ENCODE results near the gene MIPOL1. TPM values are rescaled to one million over a fixed set of nuclear protein-coding genes. Genes with fewer than 3 reads are reported as not detected.

Gene MIPOL1
- total and polyA plus RNA-seq, 2 of the 4 experiments (the other 2 are of a cell fraction), result 2.7 to 5.9 TPM

- no peak overlapping the region for H3K4me3 ChIP-seq (ENCODE audit: insufficient read depth, low read depth, low read length)
- no peak overlapping the region for H2BK5ac ChIP-seq (ENCODE audit: low read depth, low read length, poor library complexity, severe bottlenecking)
- intact Hi-C loops (cut with micrococcal nuclease) (no loop called here), dilution Hi-C loops (cut with HindIII; ENCODE audit: low sequenced_read_pairs, unreplicated experiment) (no loop called here), in situ Hi-C loops (cut with MboI; ENCODE audit: low sequenced_read_pairs) (no loop called here)
- no peak overlapping the region for H3K18ac ChIP-seq (ENCODE audit: low read depth, low read length)
- no peak overlapping the region for H4K8ac ChIP-seq (ENCODE audit: low read depth in 2 of 2, low read length in 2 of 2)
- no peaks in the 10 kb centered on the region for H3K9me3 ChIP-seq (ENCODE audit: control insufficient read depth, insufficient read depth, low read length)
- no TSS peak for BruUV-seq (replicated peaks)
- H3K36me3 ChIP-seq (ENCODE audit: control insufficient read depth, insufficient read depth, low read length), result no peaks in the 10 kb centered on the region
- TF ChIP-seq FOS (IDR thresholded peaks at IDR 0.05; ENCODE audit: low read depth, low read length) (no peak), CEBPB (IDR thresholded peaks at IDR 0.05; ENCODE audit: low read depth, low read length) (no peak), RFX5 (IDR thresholded peaks at IDR 0.05; ENCODE audit: low read depth, low read length) (no peak), MXI1 (IDR thresholded peaks at IDR 0.05; ENCODE audit: borderline replicate concordance, low read depth, low read length) (no peak), POLR2A (IDR thresholded peaks at IDR 0.05; ENCODE audit: low read depth, low read length) (no peak), CTCF (conservative IDR thresholded peaks at IDR 0.05; ENCODE audit: low read depth, low read length) (no peak), RCOR1 (IDR thresholded peaks at IDR 0.05; ENCODE audit: insufficient replicate concordance, low read length) (no peak), SMC3 (IDR thresholded peaks at IDR 0.05; ENCODE audit: low read depth, low read length) (no peak), USF2 (IDR thresholded peaks at IDR 0.05; ENCODE audit: low read depth, low read length) (no peak), RAD21 (IDR thresholded peaks at IDR 0.05; ENCODE audit: low read length) (no peak), MAFK (IDR thresholded peaks at IDR 0.05; ENCODE audit: low read depth, low read length) (no peak), MAZ (IDR thresholded peaks at IDR 0.05; ENCODE audit: borderline replicate concordance, low read depth, low read length) (no peak), BHLHE40 (IDR thresholded peaks at IDR 0.05; ENCODE audit: low read depth, low read length) (no peak), CHD1 (IDR thresholded peaks at IDR 0.05; ENCODE audit: low read depth, low read length) (no peak), NFE2L2 (IDR thresholded peaks at IDR 0.05; ENCODE audit: low read depth, low read length) (no peak)
- TF ChIP-seq, protein P1, sequence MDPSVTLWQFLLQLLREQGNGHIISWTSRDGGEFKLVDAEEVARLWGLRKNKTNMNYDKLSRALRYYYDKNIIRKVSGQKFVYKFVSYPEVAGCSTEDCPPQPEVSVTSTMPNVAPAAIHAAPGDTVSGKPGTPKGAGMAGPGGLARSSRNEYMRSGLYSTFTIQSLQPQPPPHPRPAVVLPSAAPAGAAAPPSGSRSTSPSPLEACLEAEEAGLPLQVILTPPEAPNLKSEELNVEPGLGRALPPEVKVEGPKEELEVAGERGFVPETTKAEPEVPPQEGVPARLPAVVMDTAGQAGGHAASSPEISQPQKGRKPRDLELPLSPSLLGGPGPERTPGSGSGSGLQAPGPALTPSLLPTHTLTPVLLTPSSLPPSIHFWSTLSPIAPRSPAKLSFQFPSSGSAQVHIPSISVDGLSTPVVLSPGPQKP (IDR thresholded peaks at IDR 0.05; ENCODE audit: borderline replicate concordance, low read depth, low read length), result no peak
- H3K79me1 ChIP-seq (ENCODE audit: low read depth in 1 of 2, low read length in 2 of 2), result no peaks in the 10 kb centered on the region
- no peak overlapping the region for H3K4me2 ChIP-seq (ENCODE audit: low read depth, low read length)
- no peaks in the 10 kb centered on the region for H4K20me1 ChIP-seq (ENCODE audit: insufficient read depth, low read length)
- H4K5ac ChIP-seq (ENCODE audit: low read depth, low read length), result no peak overlapping the region
- H3K56ac ChIP-seq (ENCODE audit: extremely low read depth, insufficient read depth, low read length), result no peak overlapping the region
- H2AK5ac ChIP-seq (ENCODE audit: low read depth, low read length), result no peak overlapping the region
- H2AK9ac ChIP-seq (replicated peaks; ENCODE audit: low read depth, low read length, poor library complexity), result no peak overlapping the region
- no peak overlapping the region for H4K91ac ChIP-seq (ENCODE audit: insufficient read depth, low read depth, low read length)
- H3K27me3 ChIP-seq (ENCODE audit: control insufficient read depth, insufficient read depth, low read length), result no peaks in the 10 kb centered on the region
- WGBS, 2 experiments (ENCODE audit: extremely low coverage in 2 of 2, insufficient read length in 1 of 2), result no CpG with 5 or more reads among the region's 1 CpG
- H2AFZ ChIP-seq (replicated peaks; ENCODE audit: low read length, poor library complexity), result no peak overlapping the region
- no peak overlapping the region for H3K27ac ChIP-seq (ENCODE audit: insufficient read depth, low read length)
- H3K14ac ChIP-seq (replicated peaks; ENCODE audit: low read depth, low read length), result no peak overlapping the region
- no peak overlapping the region for H3K9ac ChIP-seq (ENCODE audit: low read depth, low read length)
- H2BK20ac ChIP-seq (ENCODE audit: low read depth, low read length), result no peak overlapping the region
- no peak overlapping the region for H2BK120ac ChIP-seq (ENCODE audit: low read depth, low read length)
- H3K23ac ChIP-seq (ENCODE audit: low read depth, low read length), result no peak overlapping the region
- DNase-seq (no peak), ATAC-seq (ENCODE audit: low read depth) (no peak)
- H2BK15ac ChIP-seq (ENCODE audit: low read depth, low read length), result no peak overlapping the region
- H3K4ac ChIP-seq (ENCODE audit: low read depth, low read length), result no peak overlapping the region
- POLR2A ChIA-PET (ENCODE audit: unreplicated experiment), result no interaction called here
- CTCF ChIA-PET, result no interaction called here
- H3K9me1 ChIP-seq (ENCODE audit: insufficient read depth, low read length), result no peaks in the 10 kb centered on the region
- no peaks in the 10 kb centered on the region for H3K4me1 ChIP-seq (ENCODE audit: control insufficient read depth, insufficient read depth, low read length)
Measured at GRCh38 chr14:37401093-37401492, 203.4 kb downstream of the MIPOL1 start.
